Measurements from ENCODE around the gene GRK2.

DNA sequence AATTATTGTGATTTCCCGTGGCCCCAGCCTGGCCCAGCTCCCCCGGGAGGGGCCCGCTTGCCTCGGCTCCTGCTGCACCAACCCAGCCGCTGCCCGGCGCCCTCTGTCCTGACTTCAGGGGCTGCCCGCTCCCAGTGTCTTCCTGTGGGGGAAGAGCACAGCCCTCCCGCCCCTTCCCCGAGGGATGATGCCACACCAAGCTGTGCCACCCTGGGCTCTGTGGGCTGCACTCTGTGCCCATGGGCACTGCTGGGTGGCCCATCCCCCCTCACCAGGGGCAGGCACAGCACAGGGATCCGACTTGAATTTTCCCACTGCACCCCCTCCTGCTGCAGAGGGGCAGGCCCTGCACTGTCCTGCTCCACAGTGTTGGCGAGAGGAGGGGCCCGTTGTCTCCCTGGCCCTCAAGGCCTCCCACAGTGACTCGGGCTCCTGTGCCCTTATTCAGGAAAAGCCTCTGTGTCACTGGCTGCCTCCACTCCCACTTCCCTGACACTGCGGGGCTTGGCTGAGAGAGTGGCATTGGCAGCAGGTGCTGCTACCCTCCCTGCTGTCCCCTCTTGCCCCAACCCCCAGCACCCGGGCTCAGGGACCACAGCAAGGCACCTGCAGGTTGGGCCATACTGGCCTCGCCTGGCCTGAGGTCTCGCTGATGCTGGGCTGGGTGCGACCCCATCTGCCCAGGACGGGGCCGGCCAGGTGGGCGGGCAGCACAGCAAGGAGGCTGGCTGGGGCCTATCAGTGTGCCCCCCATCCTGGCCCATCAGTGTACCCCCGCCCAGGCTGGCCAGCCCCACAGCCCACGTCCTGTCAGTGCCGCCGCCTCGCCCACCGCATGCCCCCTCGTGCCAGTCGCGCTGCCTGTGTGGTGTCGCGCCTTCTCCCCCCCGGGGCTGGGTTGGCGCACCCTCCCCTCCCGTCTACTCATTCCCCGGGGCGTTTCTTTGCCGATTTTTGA lies 19.5 kb downstream of the GRK2 start:
- TF ChIP-seq POLR2A (IDR thresholded peaks at IDR 0.05; ENCODE audit: low read depth, low read length) (no peak), CTCF (IDR thresholded peaks at IDR 0.05; ENCODE audit: extremely low read depth in 1 of 2, insufficient read depth in 1 of 2, low read depth in 1 of 2, low read length in 2 of 2) (no peak), POLR2AphosphoS5 (IDR thresholded peaks at IDR 0.05; ENCODE audit: insufficient read depth, low read depth, low read length) (no peak)
